Measurements from ENCODE around the gene NDST3. TPM values are rescaled to one million over a fixed set of nuclear protein-coding genes. Genes with fewer than 3 reads are reported as not detected.
A peak's percentile ranks its signal among the peaks of the same experiment; 100 is the strongest.

NDST3 gene
- total RNA-seq, 1 donor from 2014 or later: not detected

DNA sequence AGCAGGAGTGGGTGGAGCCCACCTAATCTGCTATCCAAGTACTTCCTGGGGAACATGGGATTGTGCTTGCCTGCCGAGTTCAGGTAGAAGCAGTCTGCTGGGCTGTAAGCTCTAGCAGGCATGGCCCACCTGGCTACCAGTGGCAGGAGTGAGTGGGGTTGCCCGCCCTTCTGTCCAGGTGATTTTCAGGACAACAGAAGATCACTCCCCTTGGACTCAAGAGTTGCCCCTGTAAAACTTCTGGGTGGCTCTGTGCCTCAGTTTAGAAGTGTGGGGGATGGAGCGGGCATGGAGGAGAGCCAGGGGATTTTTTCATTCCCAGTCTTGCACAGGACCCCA lies 43.5 kb downstream of the NDST3 start:
- no peak for DNase-seq (ENCODE audit: low read depth)

DNA sequence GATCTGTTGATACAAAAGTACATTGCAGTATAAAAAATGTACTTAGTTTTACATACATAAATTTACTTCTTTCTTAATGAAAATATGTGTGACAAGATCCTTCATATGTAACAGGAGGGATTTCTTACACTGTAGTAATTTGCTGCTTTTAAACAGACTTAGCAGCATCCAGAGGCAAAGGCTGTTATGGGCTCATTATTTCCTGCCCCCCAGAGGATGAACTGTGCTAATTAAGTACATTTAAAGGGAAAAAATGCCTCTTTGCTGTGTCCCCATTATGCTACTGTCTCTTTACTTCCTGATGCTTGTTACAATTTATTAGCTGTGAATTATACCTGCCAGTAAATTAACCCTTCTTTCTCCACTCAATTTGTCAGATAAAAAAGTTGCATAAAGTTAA lies 47.1 kb downstream of the NDST3 start:
- DNase-seq (ENCODE audit: low read depth): no peak

DNA sequence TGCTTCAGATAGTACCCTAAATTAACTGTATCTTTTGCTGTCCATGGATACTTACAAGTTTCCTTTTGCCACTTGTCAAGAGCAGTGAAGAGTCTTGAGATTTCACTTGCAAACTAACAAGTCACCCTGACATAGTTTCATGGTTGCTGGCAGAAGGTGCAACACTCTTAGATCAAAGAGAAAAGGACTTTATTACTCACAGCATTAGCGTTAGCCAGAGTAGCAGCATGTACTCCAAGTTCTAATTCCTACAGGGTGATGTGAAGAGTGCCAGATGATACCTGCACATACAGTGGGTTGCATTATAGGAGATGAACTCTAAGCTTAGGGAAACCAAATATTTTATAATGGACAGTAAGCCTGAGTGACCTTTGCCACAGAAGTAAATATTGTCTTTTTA lies 47.9 kb downstream of the NDST3 start:
- DNase-seq (ENCODE audit: low read depth): no peak

DNA sequence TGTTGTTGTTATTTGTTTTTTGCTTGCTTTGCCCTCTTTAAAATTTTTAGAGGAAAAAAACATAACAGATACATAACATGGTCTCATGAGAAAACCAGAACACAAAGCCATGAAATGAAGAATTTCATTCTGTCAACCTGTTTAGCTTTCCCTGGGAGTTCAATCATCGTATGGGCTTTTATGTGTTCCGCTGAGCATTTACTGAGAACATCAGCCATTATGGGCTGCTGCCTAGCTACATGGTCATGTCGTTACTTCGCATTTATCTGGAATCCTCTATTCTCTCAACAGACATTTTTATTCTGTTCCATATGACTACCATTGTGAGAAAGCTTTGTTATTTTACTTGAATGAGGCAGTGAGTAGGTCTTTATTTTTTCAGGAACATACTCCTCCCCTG lies 51.4 kb downstream of the NDST3 start:
- DNase-seq (ENCODE audit: low read depth): no peak

DNA sequence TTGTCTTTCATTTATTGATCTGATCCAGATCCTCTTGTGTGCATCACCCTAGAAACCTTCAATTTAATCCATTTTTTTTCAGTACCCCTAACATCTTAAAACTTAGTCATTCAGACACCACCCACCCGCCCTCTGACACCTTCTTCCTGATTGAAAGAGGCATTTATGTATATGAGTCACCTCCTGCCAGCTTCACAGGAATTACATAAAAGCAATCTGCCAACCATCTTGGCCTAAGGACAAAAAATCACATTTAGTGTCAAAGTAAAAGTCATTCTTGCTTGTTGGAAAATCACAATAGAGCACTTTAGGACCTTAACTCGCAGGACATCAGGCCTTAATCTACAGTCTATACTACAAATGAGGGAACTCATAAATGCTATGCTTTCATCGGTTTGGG lies 52.1 kb downstream of the NDST3 start:
- DNase-seq (ENCODE audit: low read depth): peak; percentile 15

DNA sequence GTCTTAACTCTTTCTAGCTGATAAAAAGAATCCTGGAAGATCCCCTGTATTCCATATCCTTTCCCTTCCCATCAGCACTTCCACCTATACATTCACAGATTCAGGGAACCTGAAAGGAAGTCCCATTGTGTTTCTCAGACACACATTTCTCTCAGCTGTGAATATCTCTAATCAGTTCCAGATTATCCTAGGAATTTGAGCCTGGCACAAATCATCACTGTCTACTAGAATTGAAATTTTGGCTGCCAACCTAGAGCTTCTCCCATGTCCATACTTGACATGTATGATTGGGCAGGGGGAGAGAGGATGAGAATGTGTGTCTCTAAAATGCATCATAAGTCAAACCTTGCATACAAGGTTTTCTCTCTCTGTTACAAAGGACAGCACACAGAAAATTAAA lies 53.1 kb downstream of the NDST3 start:
- no peak for DNase-seq (ENCODE audit: low read depth)

DNA sequence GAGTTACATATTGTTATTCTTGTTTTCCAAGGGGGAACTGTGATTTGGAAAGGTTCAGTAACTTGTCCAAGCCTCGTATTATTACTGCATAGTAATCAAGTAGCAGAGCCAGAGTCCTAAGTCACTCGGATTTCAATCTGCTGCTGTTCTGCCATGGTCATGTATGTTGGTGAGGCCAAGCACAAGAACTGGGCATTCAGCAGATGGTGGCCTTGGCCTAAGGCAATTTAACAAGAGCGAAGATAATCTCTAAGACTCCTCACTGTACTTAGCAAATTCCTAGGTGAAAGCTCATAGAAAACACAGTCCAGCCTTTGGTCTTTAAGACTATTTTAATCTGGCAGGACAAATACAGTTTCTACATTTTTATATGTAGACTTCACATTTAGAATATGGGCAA lies 64.8 kb downstream of the NDST3 start:
- no peak for DNase-seq (ENCODE audit: low read depth)

DNA sequence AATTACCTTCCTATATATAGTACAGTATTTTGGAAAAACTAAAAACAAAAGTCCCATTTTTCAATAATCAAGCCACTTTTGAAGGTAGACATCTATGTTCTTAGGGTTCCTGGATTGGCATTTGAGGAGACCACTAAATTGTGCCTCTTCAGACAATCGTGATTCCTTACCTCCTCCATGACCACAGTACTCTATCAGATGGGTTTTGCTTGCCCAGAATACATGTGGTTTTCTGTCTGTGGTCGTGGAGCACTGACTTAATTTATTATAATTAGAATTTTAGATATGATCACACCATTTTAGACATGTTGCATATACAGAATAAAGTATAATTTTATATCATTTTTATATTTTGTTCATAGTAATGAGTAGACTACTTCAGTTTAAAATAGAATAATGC lies 67.9 kb downstream of the NDST3 start:
- peak; percentile 59 for DNase-seq (ENCODE audit: low read depth)

DNA sequence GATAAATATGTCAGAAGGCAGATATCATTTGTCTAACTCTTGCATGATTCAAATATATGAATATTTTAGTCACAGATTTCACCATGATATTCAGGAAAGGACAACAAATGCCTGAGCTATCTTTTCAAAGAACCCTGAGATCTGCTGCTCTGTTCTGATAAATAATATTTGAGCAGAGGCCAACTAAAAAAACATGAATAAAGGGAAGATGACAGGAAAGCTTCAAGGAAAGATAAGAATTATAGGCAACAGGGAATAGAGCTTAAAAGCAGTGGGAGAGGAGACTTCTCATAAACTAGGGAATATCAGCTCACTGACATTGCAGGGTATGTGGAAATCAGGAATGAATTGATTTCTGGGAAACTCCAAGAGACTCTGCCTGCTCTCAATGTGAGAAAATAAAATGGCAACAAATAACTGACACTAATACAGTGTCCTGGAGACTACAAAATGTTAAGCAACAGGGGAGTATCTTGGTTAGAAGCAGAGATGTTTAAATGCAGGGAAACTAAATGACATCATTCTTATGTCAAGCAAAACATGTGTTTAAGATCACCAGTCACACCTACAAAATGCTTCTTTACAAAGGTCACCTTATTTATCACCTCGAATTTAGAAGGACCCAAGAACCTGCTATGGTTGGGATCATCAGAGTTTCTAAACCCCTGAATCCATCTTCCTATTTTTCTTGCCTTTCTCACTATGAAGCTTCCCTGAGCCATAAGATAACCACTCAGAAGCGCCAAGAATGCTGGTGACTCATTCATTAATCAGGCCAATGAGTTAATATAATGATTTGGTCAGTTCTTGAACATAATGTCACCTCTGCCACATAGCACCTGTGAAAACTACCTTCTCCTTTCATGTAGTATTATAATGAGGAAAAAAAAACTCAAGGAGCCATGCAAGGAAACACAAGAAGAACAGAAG lies 78.1 kb downstream of the NDST3 start:
- no peak for DNase-seq (ENCODE audit: low read depth)

DNA sequence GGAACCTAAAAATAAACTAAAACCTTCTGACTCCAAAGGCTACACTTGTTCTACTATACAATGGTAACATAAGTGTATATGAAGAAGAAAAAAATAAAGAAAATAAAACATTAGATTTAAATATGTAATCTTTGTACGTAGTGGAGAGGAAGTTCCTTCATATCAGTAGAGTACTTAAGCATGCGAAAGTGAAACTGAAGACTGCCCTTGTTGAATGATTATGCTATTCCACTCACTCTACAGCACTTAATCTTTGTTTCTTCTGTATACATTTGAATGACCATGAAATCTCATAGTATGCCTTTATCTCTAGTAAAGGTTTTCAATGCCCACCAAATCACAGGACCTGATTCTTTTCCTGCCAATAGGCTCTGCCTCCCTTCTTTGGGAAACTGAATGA lies 78.9 kb downstream of the NDST3 start:
- DNase-seq (ENCODE audit: low read depth): no peak

DNA sequence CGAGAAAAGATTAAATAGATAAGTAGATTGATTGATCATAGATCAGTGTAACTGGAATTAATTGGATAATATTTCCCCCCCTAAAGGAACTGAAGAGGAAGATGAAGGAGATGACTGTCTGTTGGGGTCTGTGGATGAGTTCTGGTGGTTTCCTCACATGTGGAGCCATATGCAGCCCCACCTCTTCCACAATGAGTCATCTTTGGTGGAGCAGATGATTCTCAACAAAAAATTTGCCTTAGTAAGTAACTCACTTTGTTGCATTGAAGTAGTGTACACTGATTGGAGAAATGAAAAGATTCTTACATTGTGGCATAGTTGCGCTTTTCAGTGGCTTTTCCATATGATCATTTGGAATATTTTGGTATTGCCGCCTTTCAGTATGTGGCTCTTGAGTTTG lies 80.4 kb downstream of the NDST3 start:
- DNase-seq (ENCODE audit: low read depth): no peak

DNA sequence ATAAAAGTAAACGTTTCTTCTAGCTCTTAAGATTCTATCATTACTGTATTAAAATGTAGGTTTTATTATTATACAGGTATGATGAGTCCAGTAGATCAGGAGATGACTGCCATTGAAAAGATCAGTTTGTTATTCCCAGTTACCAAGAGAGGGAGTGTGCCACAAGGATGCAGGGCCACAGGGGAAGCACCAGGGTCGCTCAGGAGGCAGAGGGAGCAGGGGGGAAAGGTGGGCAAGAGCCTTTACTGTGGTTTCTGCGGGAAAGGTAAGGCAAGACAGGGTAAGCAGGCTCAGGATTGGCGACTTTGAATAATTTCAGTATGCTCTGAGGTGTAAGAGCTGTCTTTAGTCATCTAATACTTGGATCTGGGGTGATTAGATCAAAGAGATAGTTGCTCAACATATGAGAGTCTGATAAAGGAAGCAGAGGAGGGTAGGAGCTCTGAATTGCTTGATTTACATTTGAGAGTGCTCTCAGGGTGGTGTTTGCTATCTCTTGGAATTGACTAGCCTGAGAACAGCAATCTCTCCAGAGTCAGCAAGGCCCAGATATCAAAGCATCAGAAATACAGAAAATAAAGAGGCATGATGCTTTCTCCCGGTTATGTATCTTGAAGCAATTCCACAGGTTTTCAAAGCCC lies 86.0 kb downstream of the NDST3 start:
- no peak for DNase-seq (ENCODE audit: low read depth)

DNA sequence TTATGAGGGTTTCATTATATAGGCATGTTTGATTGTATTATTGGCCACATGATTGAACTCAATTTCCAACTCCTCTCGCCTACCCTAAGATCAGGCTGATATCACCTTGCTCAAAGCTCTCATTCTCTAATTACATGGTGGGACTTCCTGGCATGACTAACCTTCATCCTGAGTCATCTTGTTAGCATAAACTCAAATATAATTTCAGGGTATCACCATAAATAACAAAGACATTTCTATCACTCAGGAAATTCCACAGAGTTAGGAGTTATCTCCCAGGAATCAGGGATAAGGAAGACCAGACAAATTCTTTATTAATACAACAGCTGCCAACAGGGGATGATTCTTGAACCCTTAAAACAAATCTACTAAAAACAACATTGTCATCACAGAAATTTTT lies 90.7 kb downstream of the NDST3 start:
- DNase-seq (ENCODE audit: low read depth): no peak

DNA sequence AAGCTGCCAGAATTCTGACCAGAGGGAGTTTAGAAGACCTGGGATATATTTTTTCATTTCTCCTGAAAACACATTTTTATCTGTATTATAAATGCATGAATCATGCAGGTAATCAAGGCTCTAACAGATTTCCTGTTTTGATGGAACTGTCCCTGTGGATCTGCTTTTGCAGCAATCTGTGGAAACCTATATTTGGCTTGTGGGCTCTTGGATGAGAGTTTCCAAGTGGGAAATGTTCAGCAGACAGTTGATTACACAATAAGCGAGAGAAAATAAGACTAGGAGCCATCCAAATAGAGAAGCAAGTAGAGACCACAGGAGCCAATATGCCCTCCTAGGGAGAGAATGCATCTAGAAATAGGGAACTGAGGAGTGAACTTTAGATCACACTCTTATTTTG lies 105.0 kb downstream of the NDST3 start:
- DNase-seq (ENCODE audit: low read depth): no peak

DNA sequence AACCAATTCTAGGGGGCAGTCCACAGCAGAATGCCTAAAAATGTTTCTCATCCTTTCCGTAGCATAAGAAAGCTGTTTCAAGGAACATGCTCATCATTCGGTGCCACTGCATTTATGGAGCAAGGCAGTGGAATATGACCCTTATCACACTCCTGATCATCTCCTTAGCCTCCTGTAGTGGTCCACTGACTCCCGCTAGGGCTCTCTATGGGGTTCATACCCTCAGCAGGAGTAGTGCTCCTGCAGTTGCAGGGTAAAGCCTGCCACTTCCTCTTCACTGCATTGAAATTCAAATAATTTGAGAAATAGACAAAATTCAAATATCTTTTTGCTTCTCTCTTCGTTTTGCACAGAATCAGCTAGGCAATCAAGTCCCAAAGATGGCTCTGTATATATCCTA lies 107.0 kb downstream of the NDST3 start:
- no peak for DNase-seq (ENCODE audit: low read depth)

DNA sequence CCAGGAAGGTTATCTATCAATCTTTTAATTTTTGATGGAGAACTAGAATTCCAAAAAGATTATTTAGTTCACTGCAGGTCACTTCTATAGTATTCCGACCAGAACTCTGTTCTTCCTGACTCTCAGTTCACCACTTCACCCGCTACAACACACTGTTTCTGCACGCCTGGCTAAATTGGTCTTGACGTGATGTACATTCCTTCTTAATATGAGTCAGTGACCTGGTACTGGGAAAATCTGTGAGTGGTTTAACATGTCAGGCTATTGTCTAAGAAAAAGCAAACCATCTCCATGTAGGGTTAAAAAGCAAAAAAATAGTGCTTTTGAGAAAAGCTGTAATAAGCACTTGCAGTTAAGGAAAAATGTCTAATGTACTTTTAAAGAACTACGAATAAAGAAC lies 120.4 kb downstream of the NDST3 start:
- no peak for DNase-seq (ENCODE audit: low read depth)

DNA sequence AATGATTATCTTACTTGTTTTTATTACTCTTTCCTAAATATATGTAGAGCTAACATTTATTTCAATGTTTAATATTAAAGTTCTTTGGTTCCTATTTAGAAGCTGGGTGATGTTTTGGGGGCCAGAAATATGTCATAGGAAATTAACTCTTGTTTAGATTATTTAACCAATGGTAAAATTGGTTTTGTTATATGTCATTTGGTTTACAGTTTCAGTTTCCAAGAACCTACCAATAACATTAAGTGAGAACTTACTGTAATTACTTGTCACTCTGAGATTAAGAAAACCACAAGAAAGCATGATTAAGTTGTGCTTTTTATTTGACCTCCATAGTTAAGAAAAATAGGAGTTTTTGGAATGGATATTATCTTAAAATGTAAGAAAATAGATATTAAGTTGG lies 121.2 kb downstream of the NDST3 start:
- DNase-seq (ENCODE audit: low read depth): no peak

DNA sequence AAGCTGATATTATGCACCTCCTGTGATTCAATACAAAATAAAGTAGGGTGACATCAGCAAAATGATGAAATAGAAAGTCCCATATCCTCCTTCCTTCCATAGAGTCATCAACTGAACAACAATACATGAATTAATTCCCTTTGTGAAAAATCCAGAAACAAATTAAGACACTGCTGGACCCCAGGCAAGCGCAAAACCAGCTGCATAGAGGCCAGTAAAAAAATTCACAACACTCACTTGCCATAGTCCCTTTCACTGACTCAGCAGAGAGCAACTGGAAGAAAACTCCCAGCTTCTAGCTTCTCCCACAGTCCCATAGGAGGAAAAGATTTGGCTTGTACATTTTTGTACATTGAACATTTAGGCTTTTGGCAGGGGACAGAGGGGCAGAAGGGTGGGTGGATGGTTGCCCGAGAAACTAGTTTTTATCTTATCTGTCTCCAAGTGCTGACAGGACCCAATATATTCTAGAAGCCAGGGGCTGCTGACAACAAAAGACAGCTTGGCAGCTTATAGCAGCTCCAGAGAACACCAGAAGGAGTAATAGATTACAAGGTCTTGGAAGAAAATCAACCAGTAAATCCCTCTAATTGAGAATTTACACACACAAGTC lies 124.6 kb downstream of the NDST3 start:
- no peak for DNase-seq (ENCODE audit: low read depth)

DNA sequence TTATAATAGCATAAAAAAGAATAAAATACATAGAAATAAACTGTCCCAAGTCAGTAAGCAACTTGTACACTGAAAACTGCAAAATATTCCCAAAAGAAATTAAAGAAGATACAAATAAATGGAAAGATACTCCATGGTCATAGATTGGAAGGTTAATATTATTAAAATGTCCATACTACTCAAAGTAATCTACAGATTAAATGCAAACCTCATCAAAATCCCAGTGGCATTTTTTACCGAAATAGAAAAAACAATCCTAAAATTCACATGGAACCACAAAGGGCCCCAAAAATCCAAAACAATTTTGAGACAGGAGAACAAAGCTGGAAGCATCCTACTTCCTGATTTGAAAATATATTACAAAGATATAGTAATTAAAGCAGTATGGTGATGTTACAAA lies 133.0 kb downstream of the NDST3 start:
- no peak for DNase-seq (ENCODE audit: low read depth)

DNA sequence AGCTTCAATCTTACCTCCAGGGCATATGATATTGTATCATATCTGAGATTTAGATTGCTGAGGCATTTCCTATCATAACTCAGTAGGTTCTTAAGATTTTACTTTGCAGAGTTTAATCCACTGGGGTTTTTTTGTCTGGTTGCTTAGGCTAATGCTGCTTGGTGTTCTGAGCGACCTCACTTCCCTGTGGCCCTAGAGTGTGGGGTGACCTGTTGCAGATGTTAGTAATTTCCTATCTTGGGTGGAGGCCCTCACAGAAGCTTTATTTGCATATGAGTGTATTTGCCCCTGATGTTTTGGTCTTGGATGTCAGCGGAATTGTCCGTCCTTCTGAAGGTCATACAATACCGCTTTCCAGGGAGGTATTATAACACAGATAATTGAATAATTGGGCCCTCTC lies 137.1 kb downstream of the NDST3 start:
- no peak for DNase-seq (ENCODE audit: low read depth)

DNA sequence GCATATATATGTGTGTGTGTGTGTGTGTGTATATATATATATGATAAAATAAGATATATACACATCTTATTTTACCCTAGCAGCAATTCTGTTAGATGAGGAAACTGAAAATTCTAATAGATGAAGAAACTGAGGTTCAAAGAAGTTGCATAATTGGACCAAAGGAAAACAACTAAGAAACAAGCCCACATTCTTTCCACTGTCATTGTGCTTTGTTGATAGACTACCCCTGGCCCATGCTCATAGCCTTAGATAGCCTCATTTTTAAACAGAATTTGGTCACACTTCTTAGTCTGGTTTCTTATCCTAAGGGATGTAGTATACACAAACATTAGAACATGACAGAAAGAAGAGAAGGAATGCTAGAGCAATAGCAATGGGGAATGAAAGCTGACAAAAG lies 138.8 kb downstream of the NDST3 start:
- DNase-seq (ENCODE audit: low read depth): no peak

DNA sequence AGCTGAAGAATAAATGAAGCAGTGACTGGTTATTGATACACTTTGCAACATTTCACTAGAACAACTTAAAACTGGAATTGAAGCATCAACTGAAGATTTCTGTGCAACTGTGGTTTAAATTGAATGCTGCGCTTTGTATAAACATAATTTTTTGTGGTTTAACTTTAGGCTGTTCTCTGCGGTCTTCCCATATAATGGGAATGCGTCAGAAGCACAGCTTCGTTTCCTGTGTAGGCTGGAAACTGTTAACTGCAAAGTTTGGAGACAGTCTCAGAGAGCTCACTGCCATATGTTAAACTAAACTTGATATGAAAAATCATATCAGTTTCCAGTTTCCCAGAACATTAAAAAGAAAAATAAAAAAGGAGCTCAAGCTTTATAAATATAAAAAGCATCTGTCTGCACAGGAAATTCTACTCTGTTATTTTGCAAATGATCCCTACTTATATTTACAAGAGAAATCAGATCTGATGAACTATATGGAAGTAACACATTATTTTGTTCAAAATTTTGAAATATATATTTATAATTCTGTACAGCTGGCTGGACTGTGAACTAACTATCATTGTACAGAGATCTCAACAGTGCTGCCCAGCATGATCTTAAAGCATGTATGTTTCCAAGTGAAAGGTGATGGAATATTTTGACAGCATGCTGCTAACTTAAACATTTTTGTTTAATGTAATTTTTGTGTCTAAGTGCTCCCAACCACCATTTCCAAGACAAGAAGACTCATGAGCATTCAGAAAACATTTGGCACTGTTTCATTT lies 139.9 kb downstream of the NDST3 start:
- peak; percentile 11 for DNase-seq (ENCODE audit: low read depth)
